ENCODE results near the gene EPB41. TPM values are rescaled to one million over a fixed set of nuclear protein-coding genes. Genes with fewer than 3 reads are reported as not detected.
"Not testable (repeated sequence)": the region's sequence is repeated elsewhere in the genome, so short reads cannot be mapped to it uniquely, and the experiment has no call there.

The EPB41 gene
- total RNA-seq, 6 donors from 2014 or later: 43.5 to 109 (median 51.9) TPM

DNA sequence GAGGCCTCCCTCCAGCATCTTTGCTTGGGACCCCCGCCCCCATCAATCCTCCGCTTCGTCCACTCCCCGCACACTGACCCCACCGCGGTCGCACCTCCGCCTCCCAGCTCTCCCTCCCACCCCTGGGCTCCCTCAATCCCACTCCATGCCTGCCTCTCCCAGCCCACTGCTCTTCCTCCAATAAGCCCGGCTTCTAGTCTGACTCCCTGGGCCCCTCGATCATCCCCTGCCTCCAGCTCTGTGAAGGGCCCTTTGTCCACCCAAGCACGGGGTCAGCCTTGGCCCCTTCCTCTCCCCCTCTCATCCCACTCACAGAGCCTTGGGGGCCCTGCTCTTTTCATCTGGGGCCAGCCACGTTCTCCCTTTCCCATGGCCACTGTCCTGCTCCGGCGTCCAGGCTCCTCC, 210.9 kb downstream of the EPB41 start:
- DNase-seq (peak in 1 of 2 donors; percentile 68), ATAC-seq (ENCODE audit: low FRiP score in 2 of 2) (no peak)
- peaks cover 0 to 42% (median 30%) of the 10 kb centered on the region in 4 donors for H3K27me3 ChIP-seq
- H3K9me3 ChIP-seq: no peaks in the 10 kb centered on the region
- H3K4me1 ChIP-seq: peaks cover 35 to 46% (median 37%) of the 10 kb centered on the region in 4 donors
- TF ChIP-seq, protein P1, sequence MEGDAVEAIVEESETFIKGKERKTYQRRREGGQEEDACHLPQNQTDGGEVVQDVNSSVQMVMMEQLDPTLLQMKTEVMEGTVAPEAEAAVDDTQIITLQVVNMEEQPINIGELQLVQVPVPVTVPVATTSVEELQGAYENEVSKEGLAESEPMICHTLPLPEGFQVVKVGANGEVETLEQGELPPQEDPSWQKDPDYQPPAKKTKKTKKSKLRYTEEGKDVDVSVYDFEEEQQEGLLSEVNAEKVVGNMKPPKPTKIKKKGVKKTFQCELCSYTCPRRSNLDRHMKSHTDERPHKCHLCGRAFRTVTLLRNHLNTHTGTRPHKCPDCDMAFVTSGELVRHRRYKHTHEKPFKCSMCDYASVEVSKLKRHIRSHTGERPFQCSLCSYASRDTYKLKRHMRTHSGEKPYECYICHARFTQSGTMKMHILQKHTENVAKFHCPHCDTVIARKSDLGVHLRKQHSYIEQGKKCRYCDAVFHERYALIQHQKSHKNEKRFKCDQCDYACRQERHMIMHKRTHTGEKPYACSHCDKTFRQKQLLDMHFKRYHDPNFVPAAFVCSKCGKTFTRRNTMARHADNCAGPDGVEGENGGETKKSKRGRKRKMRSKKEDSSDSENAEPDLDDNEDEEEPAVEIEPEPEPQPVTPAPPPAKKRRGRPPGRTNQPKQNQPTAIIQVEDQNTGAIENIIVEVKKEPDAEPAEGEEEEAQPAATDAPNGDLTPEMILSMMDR (IDR thresholded peaks at IDR 0.05): no peak
- TF ChIP-seq POLR2A (IDR thresholded peaks at IDR 0.05): no peak
- no peak for TF ChIP-seq POLR2AphosphoS5 (IDR thresholded peaks at IDR 0.05)
- TF ChIP-seq EP300 (IDR thresholded peaks at IDR 0.05): no peak
- peak overlapping the region in 3 of 4 donors; percentile 59 to 74 (median 71) for H3K4me3 ChIP-seq
- H3K27ac ChIP-seq: peak overlapping the region; percentile 83 to 93 (median 90)
- 70 to 72% methylated on average over 14 of the region's 14 CpGs for WGBS, 2 donors
- H3K36me3 ChIP-seq: no peaks in the 10 kb centered on the region

DNA sequence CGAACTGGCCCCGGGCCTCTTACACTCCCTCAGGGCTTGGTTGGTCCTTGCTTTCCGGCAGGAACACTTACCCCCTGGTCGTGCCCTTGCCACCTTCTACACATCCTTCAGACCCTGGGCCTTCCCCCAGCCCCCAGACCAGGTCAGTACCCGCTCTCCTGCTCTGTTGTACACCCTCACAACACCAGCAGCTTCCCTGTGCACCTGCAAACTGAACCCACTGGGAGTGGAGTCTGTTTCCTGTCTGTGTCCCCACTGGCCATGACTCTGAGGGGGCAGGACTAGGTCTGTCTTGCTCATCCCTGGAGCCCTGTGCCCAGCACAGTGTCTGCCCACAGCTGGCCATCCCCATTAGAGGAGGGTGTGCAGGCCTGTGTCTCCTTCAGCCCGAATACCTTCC, 211.4 kb downstream of the EPB41 start:
- H3K4me3 ChIP-seq: no peak overlapping the region
- DNase-seq (no peak), ATAC-seq (ENCODE audit: low FRiP score in 2 of 2) (no peak)
- WGBS, 2 donors: 91 to 94% methylated on average over 6 of the region's 6 CpGs
- no peaks in the 10 kb centered on the region for H3K9me3 ChIP-seq
- peak overlapping the region in 2 of 4 donors; percentile 92 to 93 for H3K27ac ChIP-seq
- TF ChIP-seq, protein P1 (IDR thresholded peaks at IDR 0.05): no peak
- TF ChIP-seq EP300 (IDR thresholded peaks at IDR 0.05) (no peak), POLR2AphosphoS5 (IDR thresholded peaks at IDR 0.05) (no peak), POLR2A (IDR thresholded peaks at IDR 0.05) (no peak)
- H3K36me3 ChIP-seq: no peaks in the 10 kb centered on the region
- peaks cover 35 to 45% (median 37%) of the 10 kb centered on the region in 4 donors for H3K4me1 ChIP-seq
- peaks cover 0 to 41% (median 30%) of the 10 kb centered on the region in 4 donors for H3K27me3 ChIP-seq

DNA sequence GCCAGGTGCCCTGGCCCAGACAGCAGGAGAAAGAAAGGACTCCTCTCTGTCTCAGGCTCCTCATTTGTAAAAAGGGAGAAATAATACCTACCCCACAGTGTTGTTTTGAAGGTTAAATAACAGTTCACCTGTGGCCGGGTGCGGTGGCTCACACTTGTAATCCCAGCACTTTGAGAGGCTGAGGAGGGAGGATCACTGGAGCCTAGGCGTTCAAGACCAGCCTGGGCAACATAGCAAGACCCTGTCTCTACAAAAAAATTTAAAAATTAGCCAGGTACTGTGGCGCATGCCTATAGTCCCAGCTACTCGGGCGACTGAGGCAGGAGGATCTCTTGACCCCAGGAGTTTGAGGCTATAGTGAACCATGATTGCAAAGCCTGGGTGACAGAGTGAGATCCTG, 211.8 kb downstream of the EPB41 start:
- H3K27me3 ChIP-seq: peaks cover 0 to 41% (median 28%) of the 10 kb centered on the region in 4 donors
- TF ChIP-seq, protein P1 (IDR thresholded peaks at IDR 0.05): no peak
- TF ChIP-seq POLR2A (IDR thresholded peaks at IDR 0.05) (no peak), EP300 (IDR thresholded peaks at IDR 0.05) (no peak), POLR2AphosphoS5 (IDR thresholded peaks at IDR 0.05) (no peak)
- H3K4me1 ChIP-seq: peaks cover 35 to 41% (median 37%) of the 10 kb centered on the region in 4 donors
- no peaks in the 10 kb centered on the region for H3K36me3 ChIP-seq
- no peak for ATAC-seq (ENCODE audit: low FRiP score in 2 of 2)
- no peak overlapping the region for H3K4me3 ChIP-seq
- WGBS, 2 donors: 96% methylated on average over 6 of the region's 6 CpGs
- DNase-seq: no peak
- H3K27ac ChIP-seq: no peak overlapping the region
- no peaks in the 10 kb centered on the region for H3K9me3 ChIP-seq

- DNase-seq (no peak), ATAC-seq (ENCODE audit: low FRiP score in 2 of 2) (no peak)
- WGBS, 2 donors: 89 to 90% methylated on average over 3 to 6 of the region's 6 CpGs
- TF ChIP-seq POLR2AphosphoS5 (IDR thresholded peaks at IDR 0.05) (no peak), EP300 (IDR thresholded peaks at IDR 0.05) (no peak), POLR2A (IDR thresholded peaks at IDR 0.05) (no peak)
- TF ChIP-seq, protein P1 (IDR thresholded peaks at IDR 0.05): no peak
- Histone ChIP-seq H3K9me3 (no peaks in the 10 kb centered on the region), H3K4me1 (peaks cover 17 to 21% (median 19%) of the 10 kb centered on the region in 4 donors), H3K27ac (no peak overlapping the region), H3K4me3 (no peak overlapping the region), H3K36me3 (no peaks in the 10 kb centered on the region), H3K27me3 (peaks cover 0 to 18% (median 10%) of the 10 kb centered on the region in 4 donors)
Observed at GRCh38 chr1:29128739-29129138, 214.4 kb downstream of the EPB41 start.

GRCh38 chr1:29129916-29130315, 215.5 kb downstream of the EPB41 start:
- DNase-seq: no peak
- peaks cover 0 to 7% (median 2%) of the 10 kb centered on the region in 4 donors for H3K27me3 ChIP-seq
- no peaks in the 10 kb centered on the region for H3K36me3 ChIP-seq
- H3K4me1 ChIP-seq: peaks cover 12 to 17% (median 15%) of the 10 kb centered on the region in 4 donors
- 87% methylated on average over 5 of the region's 5 CpGs for WGBS, 2 donors
- no peaks in the 10 kb centered on the region for H3K9me3 ChIP-seq
- no peak overlapping the region for H3K27ac ChIP-seq
- no peak for TF ChIP-seq POLR2AphosphoS5 (IDR thresholded peaks at IDR 0.05)
- TF ChIP-seq, protein P1 (IDR thresholded peaks at IDR 0.05): no peak
- no peak for ATAC-seq (ENCODE audit: low FRiP score in 2 of 2)
- H3K4me3 ChIP-seq: no peak overlapping the region

GRCh38 chr1:29131056-29131455, 216.7 kb downstream of the EPB41 start:
- WGBS, 2 donors: 95 to 97% methylated on average over 9 to 28 of the region's 29 CpGs
- not testable (repeated sequence) for H3K27me3 ChIP-seq; H3K4me3 ChIP-seq; H3K27ac ChIP-seq; H3K9me3 ChIP-seq; H3K36me3 ChIP-seq; ATAC-seq (ENCODE audit: low FRiP score in 2 of 2)
- H3K4me1 ChIP-seq: peaks cover 7 to 13% (median 9%) of the 10 kb centered on the region in 4 donors
- DNase-seq: peak in 1 of 2 donors; percentile 74
